CD14-positive monocyte (primary cell): ENCODE measurements around the gene KLHDC8A. TPM values are rescaled to one million over a fixed set of nuclear protein-coding genes. Genes with fewer than 3 reads are reported as not detected.

ENCODE experiments used
- DNase-seq, 3 donors: peaks; one replicate each; pipeline ENCODE4 v3.0.0-alpha.2; 2011 to 2022
- H2AFZ ChIP-seq: 2 replicates; pipeline ENCODE4 v1.6.0; 2012; ENCODE audit warnings: mild to moderate bottlenecking, low read depth, low read length, inconsistent platforms; ENCODE audit not compliant: insufficient read depth, poor library complexity, severe bottlenecking
- H3K27ac ChIP-seq, 2 donors: 1 replicate in 1 of 2; 2 replicates in 1 of 2; pipeline ENCODE4 v1.5.1; 2012 to 2013; ENCODE audit warnings: low read length in 2 of 2, control low read depth in 1 of 2, inconsistent platforms in 1 of 2, low read depth in 1 of 2, mild to moderate bottlenecking in 1 of 2
- H3K27me3 ChIP-seq, 2 donors: one replicate each; pipeline versions ENCODE4 v1.6.0 to v1.6.1; 2011 to 2013; ENCODE audit warnings: low read length in 2 of 2; ENCODE audit not compliant: control insufficient read depth in 2 of 2, insufficient read depth in 2 of 2
- H3K36me3 ChIP-seq, 2 donors: replicated peaks in 1 of 2; 1 replicate in 1 of 2; 2 replicates in 1 of 2; pipeline versions ENCODE4 v1.5.1 to v1.6.1; 2012 to 2013; ENCODE audit warnings: low read length in 2 of 2, control low read depth in 1 of 2, inconsistent platforms in 1 of 2, mild to moderate bottlenecking in 1 of 2; ENCODE audit not compliant: insufficient read depth in 2 of 2, control insufficient read depth in 1 of 2
- H3K4me1 ChIP-seq, 2 donors: 1 replicate in 1 of 2; 2 replicates in 1 of 2; pipeline versions ENCODE4 v1.5.1 to v1.6.1; 2012 to 2013; ENCODE audit warnings: low read length in 2 of 2, control low read depth in 1 of 2, inconsistent platforms in 1 of 2, mild to moderate bottlenecking in 1 of 2, moderate library complexity in 1 of 2; ENCODE audit not compliant: insufficient read depth in 2 of 2, control insufficient read depth in 1 of 2
- H3K4me2 ChIP-seq: replicated peaks from 2 replicates; pipeline ENCODE3; 2012; ENCODE audit warnings: low read length, moderate library complexity, mild to moderate bottlenecking; ENCODE audit not compliant: poor library complexity, severe bottlenecking; ENCODE audit errors: extremely low read depth
- H3K4me3 ChIP-seq, 3 experiments: fragments of 200-600 bp in 1 of 3; sonication (generic) in 1 of 3; replicated peaks in 1 of 3; 1 replicate in 2 of 3; 2 replicates in 1 of 3; pipeline ENCODE4 v1.5.1; 2011 to 2013; ENCODE audit warnings: low read length in 3 of 3, mild to moderate bottlenecking in 3 of 3, control low read depth in 2 of 3, low read depth in 2 of 3, inconsistent platforms in 1 of 3, moderate library complexity in 1 of 3
- H3K79me2 ChIP-seq: 2 replicates; pipeline ENCODE4 v1.6.0; 2012; ENCODE audit warnings: mild to moderate bottlenecking, control low read depth, inconsistent platforms, low read length, moderate library complexity; ENCODE audit not compliant: insufficient read depth
- H3K9ac ChIP-seq: 2 replicates; pipeline ENCODE4 v1.6.0; 2017; ENCODE audit warnings: low read length, mild to moderate bottlenecking; ENCODE audit not compliant: insufficient read depth, poor library complexity, severe bottlenecking
- H3K9me3 ChIP-seq, 2 donors: replicated peaks in 1 of 2; 1 replicate in 1 of 2; 2 replicates in 1 of 2; pipeline versions ENCODE4 v1.5.1 to v1.6.1; 2012 to 2013; ENCODE audit warnings: low read length in 2 of 2, control low read depth in 1 of 2; ENCODE audit not compliant: control insufficient read depth in 1 of 2, insufficient read depth in 1 of 2
- H4K20me1 ChIP-seq: 2 replicates; pipeline ENCODE4 v1.6.0; 2012; ENCODE audit warnings: mild to moderate bottlenecking, low read length, control low read depth, moderate library complexity; ENCODE audit not compliant: insufficient read depth
- H3K27ac Mint-ChIP-seq, 7 donors: one replicate each; pipeline ENCODE4 v1.8.0; 2020; ENCODE audit warnings: mild to moderate bottlenecking in 7 of 7, mixed read lengths in 7 of 7, moderate library complexity in 6 of 7, inconsistent platforms in 2 of 7
- H3K27me3 Mint-ChIP-seq, 3 donors: one replicate each; pipeline ENCODE4 v1.8.0; 2021 to 2022; ENCODE audit warnings: low read depth in 3 of 3, mild to moderate bottlenecking in 3 of 3, mixed read lengths in 3 of 3, moderate library complexity in 3 of 3, inconsistent platforms in 1 of 3
- H3K36me3 Mint-ChIP-seq, 2 donors: one replicate each; pipeline ENCODE4 v1.8.0; 2020; ENCODE audit warnings: mixed read lengths in 2 of 2, inconsistent platforms in 1 of 2, mild to moderate bottlenecking in 1 of 2
- H3K4me1 Mint-ChIP-seq: one replicate; pipeline ENCODE4 v1.8.0; 2020; ENCODE audit warnings: mild to moderate bottlenecking, mixed read lengths
- H3K4me3 Mint-ChIP-seq, 2 donors: one replicate each; pipeline ENCODE4 v1.8.0; 2020; ENCODE audit warnings: mild to moderate bottlenecking in 2 of 2, mixed read lengths in 2 of 2, moderate library complexity in 1 of 2
- H3K9me3 Mint-ChIP-seq, 7 donors: one replicate each; pipeline ENCODE4 v1.8.0; 2020 to 2022; ENCODE audit warnings: mixed read lengths in 7 of 7, mild to moderate bottlenecking in 6 of 7, moderate library complexity in 6 of 7, inconsistent platforms in 2 of 7
- WGBS: methylation state at CpG from one replicate; pipeline ENCODE4 v1.1.5; 2013; ENCODE audit warnings: missing lambda C conversion rate; ENCODE audit not compliant: insufficient coverage; 5-methylcytosine and 5-hydroxymethylcytosine counted together
- intact Hi-C, 2 donors: fragments of 100-400 bp; cut with micrococcal nuclease; formaldehyde crosslinking; loops; one replicate each; pipeline versions ENCODE4 v1.15.0 to v1.15.1; 2023
- polyA plus RNA-seq, 3 donors: library from polyadenylated mRNA; depleted of rRNA in 1 of 3; unstranded in 2 of 3; stranded (reverse) in 1 of 3; fragments of 300-500 nt in 2 of 3; fragments of >200 nt in 1 of 3; fragmentation: Illumina TruSeq in 2 of 3; gene quantifications; 1 replicate in 2 of 3; 2 replicates in 1 of 3; pipeline ENCODE4 v1.2.3, GENCODE V29; 2012 to 2021
- TF ChIP-seq, protein P1 (sequence below): fragments of 200-600 bp; IDR thresholded peaks from one replicate; pipeline ENCODE4 v1.8.0; 2022; ENCODE audit warnings: antibody characterized with exemption, mild to moderate bottlenecking

Gene KLHDC8A
- polyA plus RNA-seq, 3 donors = not detected

DNA sequence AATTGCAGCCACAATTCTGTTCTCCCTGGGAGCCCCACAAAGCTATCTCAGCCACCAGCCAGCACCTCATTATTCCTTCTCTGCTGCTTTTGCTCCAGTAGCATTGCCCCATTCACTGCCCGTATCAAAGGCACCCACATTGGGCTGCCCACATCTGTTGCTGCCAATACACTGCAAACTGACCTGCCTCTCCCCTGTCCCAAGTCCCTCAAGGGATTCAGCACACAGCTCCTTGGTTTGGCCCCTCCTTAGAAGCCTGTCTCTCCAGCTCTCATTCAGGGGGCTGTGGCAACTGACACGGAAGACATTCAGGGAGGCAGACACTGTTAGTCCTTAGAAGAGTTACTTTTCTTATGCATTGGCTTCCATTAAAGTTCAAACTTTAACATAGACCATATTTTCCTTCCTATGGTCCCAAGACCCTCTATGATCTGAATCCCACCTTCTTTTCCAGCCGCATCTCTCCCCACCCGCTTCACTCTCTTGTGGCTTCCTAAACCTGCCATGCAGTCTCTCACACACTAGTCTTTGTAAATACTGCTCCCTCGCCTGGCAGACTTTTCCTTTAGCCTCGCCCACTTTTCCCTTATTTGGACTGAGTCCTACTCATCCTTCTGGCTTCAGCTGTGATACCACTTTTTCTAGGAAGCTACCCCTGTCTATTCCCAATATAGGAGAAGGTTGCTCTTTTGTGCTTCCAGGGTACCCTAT lies 19.3 kb upstream of the KLHDC8A start:
- no peaks in the 10 kb centered on the region for H3K9me3 Mint-ChIP-seq
- H3K9me3 ChIP-seq = no peaks in the 10 kb centered on the region
- no peak overlapping the region for H3K4me2 ChIP-seq
- no peak overlapping the region for H3K4me3 Mint-ChIP-seq
- peaks cover 27 to 32% of the 10 kb centered on the region in 2 donors for H3K27me3 ChIP-seq
- no peaks in the 10 kb centered on the region for H3K36me3 ChIP-seq
- H3K4me1 Mint-ChIP-seq = peaks cover 4% of the 10 kb centered on the region
- H3K9ac ChIP-seq = no peak overlapping the region
- DNase-seq = no peak
- 41% methylated on average over 3 of the region's 6 CpGs for WGBS
- no peak overlapping the region for H2AFZ ChIP-seq
- no peaks in the 10 kb centered on the region for H4K20me1 ChIP-seq
- H3K4me3 ChIP-seq = no peak overlapping the region
- peaks cover 29 to 60% (median 32%) of the 10 kb centered on the region in 3 donors for H3K27me3 Mint-ChIP-seq
- intact Hi-C loops = no loop called here
- no peak overlapping the region for H3K27ac Mint-ChIP-seq
- H3K79me2 ChIP-seq = no peaks in the 10 kb centered on the region
- TF ChIP-seq, protein P1, sequence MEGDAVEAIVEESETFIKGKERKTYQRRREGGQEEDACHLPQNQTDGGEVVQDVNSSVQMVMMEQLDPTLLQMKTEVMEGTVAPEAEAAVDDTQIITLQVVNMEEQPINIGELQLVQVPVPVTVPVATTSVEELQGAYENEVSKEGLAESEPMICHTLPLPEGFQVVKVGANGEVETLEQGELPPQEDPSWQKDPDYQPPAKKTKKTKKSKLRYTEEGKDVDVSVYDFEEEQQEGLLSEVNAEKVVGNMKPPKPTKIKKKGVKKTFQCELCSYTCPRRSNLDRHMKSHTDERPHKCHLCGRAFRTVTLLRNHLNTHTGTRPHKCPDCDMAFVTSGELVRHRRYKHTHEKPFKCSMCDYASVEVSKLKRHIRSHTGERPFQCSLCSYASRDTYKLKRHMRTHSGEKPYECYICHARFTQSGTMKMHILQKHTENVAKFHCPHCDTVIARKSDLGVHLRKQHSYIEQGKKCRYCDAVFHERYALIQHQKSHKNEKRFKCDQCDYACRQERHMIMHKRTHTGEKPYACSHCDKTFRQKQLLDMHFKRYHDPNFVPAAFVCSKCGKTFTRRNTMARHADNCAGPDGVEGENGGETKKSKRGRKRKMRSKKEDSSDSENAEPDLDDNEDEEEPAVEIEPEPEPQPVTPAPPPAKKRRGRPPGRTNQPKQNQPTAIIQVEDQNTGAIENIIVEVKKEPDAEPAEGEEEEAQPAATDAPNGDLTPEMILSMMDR = no peak
- H3K4me1 ChIP-seq = no peaks in the 10 kb centered on the region
- H3K27ac ChIP-seq = no peak overlapping the region
- no peaks in the 10 kb centered on the region for H3K36me3 Mint-ChIP-seq

DNA sequence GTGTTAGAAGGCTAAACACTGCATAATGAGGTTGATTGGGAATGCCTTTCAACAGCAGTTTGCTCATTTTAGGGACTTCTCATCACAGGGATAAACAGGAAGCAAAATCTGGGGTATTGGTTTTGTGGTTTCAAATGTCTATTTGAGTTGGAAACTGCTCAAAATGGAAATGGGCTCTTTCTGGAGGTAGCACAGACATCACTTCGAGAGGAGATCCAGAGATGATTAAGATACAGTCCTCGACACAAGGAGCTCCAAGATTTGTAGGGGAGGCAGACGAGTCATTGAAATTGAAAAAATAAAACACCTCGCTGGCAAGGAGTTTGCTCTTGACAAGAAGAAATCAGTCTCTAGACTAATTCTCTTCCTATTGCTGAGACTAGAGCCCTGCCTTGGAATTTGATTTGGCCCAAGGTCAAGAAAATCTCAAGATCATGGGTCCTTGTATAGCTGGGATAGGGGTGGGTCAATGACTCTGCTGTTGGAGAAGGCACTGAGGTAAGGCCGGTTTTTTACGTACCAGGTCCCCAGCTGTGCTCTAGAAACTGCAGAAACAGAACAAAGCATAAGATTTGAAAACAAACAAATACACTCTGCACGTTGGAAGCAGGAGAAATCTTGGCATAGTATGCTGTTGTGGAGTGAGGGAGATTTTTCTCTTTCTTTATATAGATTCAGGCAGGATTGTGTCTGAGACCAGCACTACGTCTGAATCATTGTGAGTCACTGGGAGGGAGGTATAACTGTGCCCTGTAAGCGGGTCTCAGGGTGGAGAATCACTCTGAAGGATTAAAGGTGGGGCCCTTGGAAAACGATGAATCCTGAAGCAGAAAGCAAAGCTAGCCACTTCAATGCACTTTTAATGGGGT lies 17.7 kb upstream of the KLHDC8A start:
- Histone ChIP-seq H2AFZ (no peak overlapping the region), H3K36me3 (no peaks in the 10 kb centered on the region), H3K79me2 (no peaks in the 10 kb centered on the region), H3K9me3 (no peaks in the 10 kb centered on the region), H3K4me3 (no peak overlapping the region), H3K27me3 (peaks cover 27 to 32% of the 10 kb centered on the region in 2 donors), H3K27ac (no peak overlapping the region), H3K4me1 (no peaks in the 10 kb centered on the region), H4K20me1 (no peaks in the 10 kb centered on the region), H3K4me2 (no peak overlapping the region), H3K9ac (no peak overlapping the region)
- H3K4me3 Mint-ChIP-seq = peak overlapping the region in 1 of 2 donors; percentile 22
- no peaks in the 10 kb centered on the region for H3K9me3 Mint-ChIP-seq
- H3K36me3 Mint-ChIP-seq = no peaks in the 10 kb centered on the region
- peaks cover 4% of the 10 kb centered on the region for H3K4me1 Mint-ChIP-seq
- intact Hi-C loops = no loop called here
- DNase-seq = no peak
- TF ChIP-seq, protein P1 = no peak
- no peak overlapping the region for H3K27ac Mint-ChIP-seq
- peaks cover 32 to 58% (median 32%) of the 10 kb centered on the region in 3 donors for H3K27me3 Mint-ChIP-seq
- 59% methylated on average over 4 of the region's 10 CpGs for WGBS
